Endothelial cell of umbilical vein (primary cell): ENCODE data around the gene MIPEP. TPM values are rescaled to one million over a fixed set of nuclear protein-coding genes. Genes with fewer than 3 reads are reported as not detected.

Experiments used
- BruUV-seq: library from RNA; stranded (reverse); fragments of 400-500 nt; replicated peaks from 2 replicates; lab custom pipeline; 2021; lab: Mats Ljungman, UMichigan
- CTCF ChIA-PET: fragments of 300-600, 350-600 bp; sonication (Branson Sonifier 250); formaldehyde crosslinking; loops from one replicate; lab custom pipeline; 2021; ENCODE audit warnings: antibody characterized with exemption, inconsistent platforms; lab: Charles Lee
- POLR2A ChIA-PET: fragments of 300-600, 350-600 bp; sonication (Branson Sonifier 250); formaldehyde crosslinking; loops from one replicate; lab custom pipeline; 2021; ENCODE audit warnings: antibody characterized with exemption, inconsistent platforms; lab: Charles Lee
- DNase-seq: peaks from one replicate; pipeline ENCODE4 v3.0.0-alpha.2; 2011; ENCODE audit warnings: low read depth, low spot score
- FAIRE-seq: peaks from 2 replicates; lab custom pipeline; 2011; peaks lifted over from hg19 to GRCh38; lab: Jason Lieb, UNC
- H2AFZ ChIP-seq: 2 replicates; pipeline ENCODE4 v1.6.0; 2012; ENCODE audit warnings: low read depth, low read length, control low read depth, inconsistent platforms
- H3K27ac ChIP-seq: 2 replicates; pipeline ENCODE4 v1.5.1; 2011; ENCODE audit warnings: low read depth, mild to moderate bottlenecking, control low read depth, low read length, moderate library complexity; ENCODE audit not compliant: insufficient read depth
- H3K27me3 ChIP-seq, 2 experiments: 2 replicates each; pipeline versions ENCODE4 v1.6.0 to v1.6.1; 2011; ENCODE audit warnings: low read length in 2 of 2, mixed read lengths in 1 of 2; ENCODE audit not compliant: control insufficient read depth in 2 of 2, insufficient read depth in 2 of 2
- H3K36me3 ChIP-seq, 2 experiments: 2 replicates in 1 of 2; 3 replicates in 1 of 2; pipeline ENCODE4 v1.5.1; 2011; ENCODE audit warnings: low read length in 2 of 2, mild to moderate bottlenecking in 1 of 2, moderate library complexity in 1 of 2; ENCODE audit not compliant: control insufficient read depth in 2 of 2, insufficient read depth in 2 of 2; ENCODE audit errors: extremely low read depth in 1 of 2
- H3K4me1 ChIP-seq: 3 replicates; pipeline ENCODE4 v1.5.1; 2011; ENCODE audit warnings: mild to moderate bottlenecking, low read length; ENCODE audit not compliant: control insufficient read depth, insufficient read depth; ENCODE audit errors: extremely low read depth
- H3K4me2 ChIP-seq: 2 replicates; pipeline ENCODE4 v1.6.1; 2011; ENCODE audit warnings: low read length, control low read depth, mixed read lengths; ENCODE audit not compliant: insufficient read depth
- H3K4me3 ChIP-seq, 3 experiments: fragments of 200-600 bp in 1 of 3; sonication (generic), shearing (Covaris generic) in 1 of 3; replicated peaks in 1 of 3; 2 replicates each; pipeline ENCODE4 v1.5.1; 2011 to 2016; ENCODE audit warnings: control low read depth in 3 of 3, low read length in 3 of 3, mild to moderate bottlenecking in 2 of 3, inconsistent platforms in 1 of 3, low read depth in 1 of 3, moderate library complexity in 1 of 3; ENCODE audit not compliant: insufficient read depth in 1 of 3
- H3K79me2 ChIP-seq: 2 replicates; pipeline ENCODE4 v1.6.0; 2012; ENCODE audit warnings: low read length, inconsistent platforms; ENCODE audit not compliant: control insufficient read depth, insufficient read depth
- H3K9ac ChIP-seq: replicated peaks from 2 replicates; pipeline ENCODE3; 2011; ENCODE audit warnings: low read length, control low read depth; ENCODE audit not compliant: insufficient read depth; ENCODE audit errors: extremely low read depth
- H3K9me1 ChIP-seq: replicated peaks from 3 replicates; pipeline ENCODE4 v1.6.0; 2011; ENCODE audit warnings: mild to moderate bottlenecking, low read length; ENCODE audit not compliant: control insufficient read depth, insufficient read depth; ENCODE audit errors: extremely low read depth
- H3K9me3 ChIP-seq: replicated peaks from 2 replicates; pipeline ENCODE4 v1.5.1; 2012; ENCODE audit warnings: low read length, inconsistent platforms; ENCODE audit not compliant: control insufficient read depth, insufficient read depth
- H4K20me1 ChIP-seq: replicated peaks from 2 replicates; pipeline ENCODE3; 2011; ENCODE audit warnings: mild to moderate bottlenecking, low read length; ENCODE audit not compliant: control insufficient read depth, insufficient read depth; ENCODE audit errors: extremely low read depth
- CTCF ChIP-seq, 2 donors: IDR thresholded peaks; 1 replicate in 1 of 2; 2 replicates in 1 of 2; pipeline ENCODE4 v1.5.1; 2011; ENCODE audit warnings: low read length in 2 of 2, mild to moderate bottlenecking in 2 of 2, moderate library complexity in 2 of 2, control low read depth in 1 of 2, inconsistent platforms in 1 of 2, low read depth in 1 of 2; ENCODE audit not compliant: insufficient read depth in 1 of 2; ENCODE audit errors: extremely low read depth in 1 of 2
- EZH2 ChIP-seq: IDR thresholded peaks from 2 replicates; pipeline ENCODE4 v1.6.1; 2012; ENCODE audit warnings: borderline replicate concordance, low read depth, mild to moderate bottlenecking, moderate library complexity, low read length, inconsistent platforms; ENCODE audit not compliant: severe bottlenecking
- FOS ChIP-seq: IDR thresholded peaks from 2 replicates; pipeline ENCODE4 v1.6.1; 2011; ENCODE audit warnings: mild to moderate bottlenecking, low read length, moderate library complexity, borderline replicate concordance; ENCODE audit not compliant: insufficient read depth
- GATA2 ChIP-seq: IDR thresholded peaks from 2 replicates; pipeline ENCODE4 v1.7.0; 2011; ENCODE audit warnings: low read depth, mild to moderate bottlenecking, moderate library complexity, mixed read lengths, low read length; ENCODE audit not compliant: insufficient read length, insufficient read depth
- JUN ChIP-seq: IDR thresholded peaks from 2 replicates; pipeline ENCODE4 v1.6.1; 2011; ENCODE audit warnings: borderline replicate concordance, low read depth; ENCODE audit not compliant: insufficient read length, insufficient read depth
- MAX ChIP-seq: IDR thresholded peaks from 2 replicates; pipeline ENCODE4 v1.6.1; 2011; ENCODE audit not compliant: insufficient read depth, insufficient read length
- MYC ChIP-seq: IDR thresholded peaks from one replicate; pipeline ENCODE4 v1.6.1; 2011; ENCODE audit warnings: mild to moderate bottlenecking, low read depth, low read length
- POLR2A ChIP-seq: IDR thresholded peaks from 2 replicates; pipeline ENCODE4 v1.6.1; 2012; ENCODE audit warnings: low read depth, mild to moderate bottlenecking, control low read depth, low read length
- POLR2AphosphoS5 ChIP-seq: IDR thresholded peaks from 2 replicates; pipeline ENCODE4 v1.6.1; 2012; ENCODE audit warnings: low read depth, mild to moderate bottlenecking, control low read depth, low read length, moderate library complexity; ENCODE audit not compliant: insufficient read depth
- dilution Hi-C: fragments of 300-500 bp; cut with MboI; formaldehyde crosslinking; loops from one replicate; pipeline ENCODE4 v1.15.0; 2019; ENCODE audit warnings: low sequenced_read_pairs; ENCODE audit not compliant: extremely low pct_ligation_motif_present
- intact Hi-C: fragments of 100-400 bp; cut with micrococcal nuclease; formaldehyde crosslinking; loops from one replicate; pipeline ENCODE4 v1.10.0; 2022
- polyA plus RNA-seq, 4 experiments: library from polyadenylated mRNA; depleted of rRNA in 3 of 4; stranded (reverse) in 3 of 4; unstranded in 1 of 4; fragments of >200 nt; gene quantifications; 2 replicates each; pipeline versions ENCODE4 v1.2.1 to v1.2.3, GENCODE V29; 2011 to 2012; ENCODE audit warnings: missing spikeins in 1 of 4
- total RNA-seq: library from RNA; stranded (reverse); gene quantifications from 2 replicates; pipeline ENCODE4 v1.2.3, GENCODE V29; 2021

Gene MIPEP
- total and polyA plus RNA-seq, 2 donors (not counting 3 experiments of a cell fraction or from before 2014, with no cell fraction given) = 12.4 to 19.2 TPM

- Histone ChIP-seq H3K9ac (no peak overlapping the region), H4K20me1 (no peaks in the 10 kb centered on the region), H3K9me1 (no peaks in the 10 kb centered on the region), H3K4me1 (no peaks in the 10 kb centered on the region), H3K9me3 (no peaks in the 10 kb centered on the region), H3K4me3 (no peak overlapping the region), H3K36me3 (no peaks in the 10 kb centered on the region), H3K27ac (no peak overlapping the region), H3K79me2 (no peaks in the 10 kb centered on the region), H3K4me2 (no peak overlapping the region), H2AFZ (no peak overlapping the region), H3K27me3 (no peaks in the 10 kb centered on the region)
- ChIA-PET POLR2A (no interaction called here), CTCF (no interaction called here)
- no peak for TF ChIP-seq FOS
- no peak for TF ChIP-seq POLR2AphosphoS5
- no peak for TF ChIP-seq JUN
- no peak for TF ChIP-seq GATA2
- TF ChIP-seq POLR2A = no peak
- no peak for TF ChIP-seq CTCF (IDR thresholded peaks at IDR 0.05; ENCODE audit: extremely low read depth in 1 of 2, insufficient read depth in 1 of 2, low read depth in 1 of 2, low read length in 2 of 2)
- no peak for TF ChIP-seq MAX
- TF ChIP-seq EZH2 = no peak
- no peak for TF ChIP-seq MYC
- no peak for FAIRE-seq
- BruUV-seq = no TSS peak
- intact Hi-C loops = no loop called here
- dilution Hi-C loops = no loop called here
- no peak for DNase-seq
Observed at GRCh38 chr13:23771956-23772355, 117.2 kb downstream of the MIPEP start.
